HUES48 (cell line): Measurements from ENCODE around the gene UBASH3B.

ENCODE experiments used
- H3K27ac ChIP-seq: one replicate; pipeline ENCODE4 v1.7.0; 2013; ENCODE audit warnings: low read depth, low read length, inconsistent platforms
- H3K27me3 ChIP-seq: 2 replicates; pipeline ENCODE4 v1.6.1; 2013; ENCODE audit warnings: mild to moderate bottlenecking, low read length; ENCODE audit not compliant: control insufficient read depth, insufficient read depth
- H3K36me3 ChIP-seq: 2 replicates; pipeline ENCODE4 v1.6.1; 2013; ENCODE audit warnings: low read length; ENCODE audit not compliant: control insufficient read depth, insufficient read depth
- H3K4me1 ChIP-seq: 2 replicates; pipeline ENCODE4 v1.6.1; 2013; ENCODE audit warnings: mild to moderate bottlenecking, low read length; ENCODE audit not compliant: control insufficient read depth, insufficient read depth
- H3K4me3 ChIP-seq: 2 replicates; pipeline ENCODE4 v1.5.1; 2013; ENCODE audit warnings: mild to moderate bottlenecking, low read depth, low read length
- H3K9ac ChIP-seq: 2 replicates; pipeline ENCODE4 v1.6.1; 2013; ENCODE audit warnings: mild to moderate bottlenecking, low read depth, low read length, moderate library complexity
- H3K9me3 ChIP-seq: 2 replicates; pipeline ENCODE4 v1.6.1; 2013; ENCODE audit warnings: low read length; ENCODE audit not compliant: control insufficient read depth, insufficient read depth

UBASH3B gene

DNA sequence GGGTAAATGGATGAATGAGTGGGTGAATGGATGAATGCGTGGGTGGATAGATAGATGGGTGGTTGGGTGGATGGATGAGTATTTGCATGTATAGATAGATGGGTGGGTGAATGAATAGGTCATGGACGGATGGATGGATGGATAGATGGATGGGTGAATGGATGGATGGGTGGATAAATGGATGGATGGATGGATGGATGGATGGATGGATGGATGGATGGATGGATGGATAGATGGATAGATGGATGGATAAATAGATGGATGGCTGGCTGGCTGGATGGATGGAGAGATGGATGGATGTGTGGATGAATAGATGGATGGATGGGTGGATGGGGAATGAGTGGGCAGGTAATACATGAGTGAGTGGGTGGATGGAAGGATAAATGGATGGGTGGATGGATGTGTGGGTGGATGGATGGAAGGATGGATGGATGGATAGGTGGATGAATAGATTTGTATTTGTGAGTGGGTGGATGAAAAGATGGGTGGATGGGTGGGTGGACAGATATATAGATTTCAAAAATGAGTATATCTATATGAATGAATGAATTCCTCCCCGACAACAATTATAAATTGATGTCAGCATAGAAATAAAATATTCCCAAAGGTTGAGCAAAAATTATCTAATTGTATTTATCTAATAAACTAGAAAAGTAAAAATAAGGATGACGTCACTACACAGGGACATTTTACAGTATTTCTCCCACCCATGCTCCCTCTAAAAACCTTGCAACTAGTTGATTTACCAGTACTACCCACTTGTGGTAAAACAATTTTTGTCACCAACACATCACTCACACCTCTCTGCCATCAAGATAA lies 182.2 kb downstream of the UBASH3B start:
- Histone ChIP-seq H3K27ac (no peak overlapping the region), H3K9ac (no peak overlapping the region), H3K4me3 (no peak overlapping the region), H3K4me1 (peaks cover 6% of the 10 kb centered on the region), H3K27me3 (no peaks in the 10 kb centered on the region), H3K9me3 (no peaks in the 10 kb centered on the region), H3K36me3 (no peaks in the 10 kb centered on the region)

GRCh38 chr11:122843281-122844141 lies 188.0 kb downstream of the UBASH3B start:
- no peak overlapping the region for H3K9ac ChIP-seq
- peak overlapping the region; percentile 51 for H3K27ac ChIP-seq
- no peaks in the 10 kb centered on the region for H3K4me1 ChIP-seq
- no peaks in the 10 kb centered on the region for H3K9me3 ChIP-seq
- no peaks in the 10 kb centered on the region for H3K36me3 ChIP-seq
- H3K4me3 ChIP-seq: no peak overlapping the region
- H3K27me3 ChIP-seq: no peaks in the 10 kb centered on the region

GRCh38 chr11:122847466-122847865 lies 191.9 kb downstream of the UBASH3B start:
- Histone ChIP-seq H3K36me3 (no peaks in the 10 kb centered on the region), H3K9ac (no peak overlapping the region), H3K4me1 (peaks cover 8% of the 10 kb centered on the region), H3K27ac (no peak overlapping the region), H3K27me3 (no peaks in the 10 kb centered on the region), H3K9me3 (no peaks in the 10 kb centered on the region), H3K4me3 (no peak overlapping the region)

GRCh38 chr11:122848186-122848585 lies 192.7 kb downstream of the UBASH3B start:
- H3K4me3 ChIP-seq: no peak overlapping the region
- no peak overlapping the region for H3K9ac ChIP-seq
- H3K36me3 ChIP-seq: no peaks in the 10 kb centered on the region
- no peak overlapping the region for H3K27ac ChIP-seq
- H3K4me1 ChIP-seq: peaks cover 8% of the 10 kb centered on the region
- no peaks in the 10 kb centered on the region for H3K9me3 ChIP-seq
- H3K27me3 ChIP-seq: no peaks in the 10 kb centered on the region

DNA sequence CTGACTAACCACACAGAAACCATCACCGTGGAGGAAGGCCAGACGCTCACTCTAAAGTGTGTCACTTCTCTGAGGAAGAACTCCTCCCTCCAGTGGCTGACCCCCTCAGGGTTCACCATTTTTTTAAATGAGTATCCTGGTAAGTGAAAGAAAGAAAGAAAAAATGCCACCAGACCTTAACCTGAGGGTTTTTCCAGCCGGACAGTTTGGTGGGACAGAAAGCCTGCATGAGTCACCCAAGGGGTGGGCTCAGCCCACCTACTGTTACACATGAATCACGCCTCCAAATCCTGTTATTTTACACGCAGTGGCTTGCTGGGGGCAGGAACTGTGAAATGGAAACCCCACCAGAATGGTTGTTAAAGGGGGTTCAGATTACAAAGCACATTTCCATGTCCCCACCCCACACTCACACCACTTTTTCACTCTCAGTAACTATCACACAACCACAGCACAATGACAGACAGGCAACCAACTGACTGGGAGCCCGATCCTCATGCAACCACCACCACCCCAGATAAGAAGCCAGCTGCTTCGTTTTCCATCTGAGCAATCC lies 194.6 kb downstream of the UBASH3B start:
- peak overlapping the region; percentile 80 for H3K27ac ChIP-seq
- H3K27me3 ChIP-seq: no peaks in the 10 kb centered on the region
- H3K4me1 ChIP-seq: peaks cover 8% of the 10 kb centered on the region
- H3K4me3 ChIP-seq: no peak overlapping the region
- no peaks in the 10 kb centered on the region for H3K9me3 ChIP-seq
- no peak overlapping the region for H3K9ac ChIP-seq
- H3K36me3 ChIP-seq: no peaks in the 10 kb centered on the region

DNA sequence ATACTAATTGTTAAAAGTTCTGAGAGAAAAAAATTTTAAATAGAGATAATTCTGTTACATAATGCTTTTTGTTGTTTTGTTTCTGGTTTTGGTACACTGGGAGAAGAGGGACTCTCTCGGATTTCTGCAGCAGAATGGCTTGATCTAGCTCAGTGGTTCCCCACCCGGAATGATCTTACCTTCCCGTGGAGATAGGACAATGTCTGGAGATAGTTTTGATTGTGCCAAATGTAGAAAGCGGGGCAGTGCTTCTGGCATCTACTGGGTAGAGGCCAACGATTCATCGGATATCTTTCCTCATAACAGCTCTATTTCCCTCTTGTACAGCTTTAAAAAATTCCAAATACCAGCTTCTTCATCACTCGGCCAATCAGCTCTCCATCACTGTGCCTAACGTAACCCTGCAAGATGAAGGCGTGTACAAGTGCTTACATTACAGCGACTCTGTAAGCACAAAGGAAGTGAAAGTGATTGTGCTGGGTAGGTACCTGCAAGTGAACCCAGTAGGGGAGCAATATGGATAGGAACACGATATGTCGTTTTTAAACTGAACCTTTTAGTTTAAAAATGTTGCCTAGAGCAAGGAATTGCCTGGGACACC lies 195.9 kb downstream of the UBASH3B start:
- H3K4me3 ChIP-seq: no peak overlapping the region
- H3K36me3 ChIP-seq: no peaks in the 10 kb centered on the region
- H3K27ac ChIP-seq: no peak overlapping the region
- H3K27me3 ChIP-seq: no peaks in the 10 kb centered on the region
- no peaks in the 10 kb centered on the region for H3K9me3 ChIP-seq
- H3K4me1 ChIP-seq: peaks cover 14% of the 10 kb centered on the region
- H3K9ac ChIP-seq: no peak overlapping the region

GRCh38 chr11:122852074-122852795 lies 196.7 kb downstream of the UBASH3B start:
- Histone ChIP-seq H3K9ac (no peak overlapping the region), H3K27me3 (no peaks in the 10 kb centered on the region), H3K4me1 (peaks cover 14% of the 10 kb centered on the region), H3K36me3 (no peaks in the 10 kb centered on the region), H3K4me3 (no peak overlapping the region), H3K27ac (no peak overlapping the region), H3K9me3 (no peaks in the 10 kb centered on the region)

- H3K27ac ChIP-seq: no peak overlapping the region
- H3K36me3 ChIP-seq: no peaks in the 10 kb centered on the region
- no peak overlapping the region for H3K4me3 ChIP-seq
- H3K4me1 ChIP-seq: peaks cover 14% of the 10 kb centered on the region
- H3K27me3 ChIP-seq: no peaks in the 10 kb centered on the region
- no peak overlapping the region for H3K9ac ChIP-seq
- no peaks in the 10 kb centered on the region for H3K9me3 ChIP-seq
Measured at GRCh38 chr11:122852796-122853160, 197.3 kb downstream of the UBASH3B start.

DNA sequence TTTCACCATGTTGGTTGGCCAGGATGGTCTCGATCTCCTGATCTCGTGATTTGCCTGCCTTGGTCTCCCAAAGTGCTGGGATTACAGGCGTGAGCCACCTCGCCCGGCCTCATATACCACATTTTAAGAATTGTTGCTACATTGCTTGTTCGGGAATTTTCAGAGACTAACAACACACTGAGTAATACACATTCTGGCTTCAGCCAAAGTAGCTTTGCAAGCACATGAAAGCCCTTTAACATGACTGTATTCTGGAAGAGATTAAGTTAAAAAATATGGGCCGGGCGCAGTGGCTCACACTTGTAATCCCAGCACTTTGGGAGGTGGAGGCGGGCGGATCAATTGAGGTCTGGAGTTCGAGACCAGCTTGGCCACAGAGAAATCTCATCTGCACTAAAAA lies 197.7 kb downstream of the UBASH3B start:
- H3K9me3 ChIP-seq: no peaks in the 10 kb centered on the region
- no peak overlapping the region for H3K27ac ChIP-seq
- no peaks in the 10 kb centered on the region for H3K27me3 ChIP-seq
- no peak overlapping the region for H3K4me3 ChIP-seq
- no peaks in the 10 kb centered on the region for H3K36me3 ChIP-seq
- peaks cover 14% of the 10 kb centered on the region for H3K4me1 ChIP-seq
- no peak overlapping the region for H3K9ac ChIP-seq

- Histone ChIP-seq H3K9me3 (no peaks in the 10 kb centered on the region), H3K4me1 (peaks cover 14% of the 10 kb centered on the region), H3K27ac (no peak overlapping the region), H3K27me3 (no peaks in the 10 kb centered on the region), H3K4me3 (no peak overlapping the region), H3K9ac (no peak overlapping the region), H3K36me3 (no peaks in the 10 kb centered on the region)
Measured at GRCh38 chr11:122853971-122854446, 198.5 kb downstream of the UBASH3B start.
